HG02973 (cell line): Measurements from ENCODE around the gene ZNF493.

Experiments used
- ATAC-seq: cut with Tn5 transposase; IDR thresholded peaks from one replicate; pipeline ENCODE4 v1.9.1; 2021; ENCODE audit warnings: moderate library complexity; ENCODE audit not compliant: unreplicated experiment

ZNF493 gene

GRCh38 chr19:21462540-21462939 lies 65.6 kb downstream of the ZNF493 start:
- ATAC-seq: no peak

- no peak for ATAC-seq
These were observed 66.6 kb downstream of the ZNF493 start for GRCh38 chr19:21463449-21464105.

GRCh38 chr19:21466627-21467026 lies 69.7 kb downstream of the ZNF493 start:
- ATAC-seq: no peak

- ATAC-seq: no peak
These were observed 71.9 kb downstream of the ZNF493 start for GRCh38 chr19:21468791-21469190.

- ATAC-seq: no peak
These were observed 75.6 kb downstream of the ZNF493 start for GRCh38 chr19:21472507-21472906.

GRCh38 chr19:21474671-21475181 lies 77.8 kb downstream of the ZNF493 start:
- ATAC-seq: no peak
